HUES48 (cell line): ENCODE data around the gene MYBL2.
"Not testable (repeated sequence)": the region's sequence is repeated elsewhere in the genome, so short reads cannot be mapped to it uniquely, and the experiment has no call there.

ENCODE experiments used
- H3K27ac ChIP-seq: one replicate; pipeline ENCODE4 v1.7.0; 2013; ENCODE audit warnings: low read depth, low read length, inconsistent platforms
- H3K27me3 ChIP-seq: 2 replicates; pipeline ENCODE4 v1.6.1; 2013; ENCODE audit warnings: mild to moderate bottlenecking, low read length; ENCODE audit not compliant: control insufficient read depth, insufficient read depth
- H3K36me3 ChIP-seq: 2 replicates; pipeline ENCODE4 v1.6.1; 2013; ENCODE audit warnings: low read length; ENCODE audit not compliant: control insufficient read depth, insufficient read depth
- H3K4me1 ChIP-seq: 2 replicates; pipeline ENCODE4 v1.6.1; 2013; ENCODE audit warnings: mild to moderate bottlenecking, low read length; ENCODE audit not compliant: control insufficient read depth, insufficient read depth
- H3K4me3 ChIP-seq: 2 replicates; pipeline ENCODE4 v1.5.1; 2013; ENCODE audit warnings: mild to moderate bottlenecking, low read depth, low read length
- H3K9ac ChIP-seq: 2 replicates; pipeline ENCODE4 v1.6.1; 2013; ENCODE audit warnings: mild to moderate bottlenecking, low read depth, low read length, moderate library complexity
- H3K9me3 ChIP-seq: 2 replicates; pipeline ENCODE4 v1.6.1; 2013; ENCODE audit warnings: low read length; ENCODE audit not compliant: control insufficient read depth, insufficient read depth

The MYBL2 gene

DNA sequence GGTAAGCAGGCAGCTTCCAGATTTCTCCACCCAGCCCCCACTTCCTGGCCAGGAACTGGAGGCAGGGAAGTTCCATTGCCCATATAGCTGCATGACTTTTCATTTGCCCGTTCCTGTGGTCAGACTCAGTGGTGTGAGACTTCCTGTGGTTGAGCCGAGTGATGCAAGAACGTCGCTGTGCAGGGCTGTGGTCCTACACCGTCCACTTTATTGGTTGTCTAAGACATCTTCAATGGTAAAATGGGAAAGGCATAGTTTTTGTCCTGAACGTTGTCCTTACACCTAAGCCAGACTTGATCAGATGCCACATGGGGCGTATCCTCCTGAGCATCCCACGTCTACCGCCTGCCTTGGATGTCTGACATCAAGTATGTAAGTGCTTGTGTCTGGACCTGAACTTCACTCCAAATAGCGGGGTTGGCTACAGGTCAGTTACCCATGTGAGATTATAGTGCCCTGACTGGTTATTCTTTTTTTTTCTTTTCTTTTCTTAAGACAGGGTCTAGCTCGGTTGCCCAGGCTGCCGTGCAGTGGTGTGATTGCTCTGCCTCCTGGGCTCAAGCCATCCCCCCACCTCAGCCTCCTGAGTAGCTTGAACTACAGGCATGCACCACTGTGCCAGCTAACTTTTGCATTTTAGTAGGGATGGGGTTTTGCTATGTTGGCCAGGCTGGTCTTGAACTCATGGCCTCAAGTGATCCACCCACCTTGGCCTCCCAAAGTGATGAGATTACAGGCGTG, 85.8 kb downstream of the MYBL2 start:
- H3K9me3 ChIP-seq: no peaks in the 10 kb centered on the region
- no peak overlapping the region for H3K27ac ChIP-seq
- H3K27me3 ChIP-seq: no peaks in the 10 kb centered on the region
- no peaks in the 10 kb centered on the region for H3K4me1 ChIP-seq
- H3K9ac ChIP-seq: no peak overlapping the region
- no peak overlapping the region for H3K4me3 ChIP-seq
- no peaks in the 10 kb centered on the region for H3K36me3 ChIP-seq

DNA sequence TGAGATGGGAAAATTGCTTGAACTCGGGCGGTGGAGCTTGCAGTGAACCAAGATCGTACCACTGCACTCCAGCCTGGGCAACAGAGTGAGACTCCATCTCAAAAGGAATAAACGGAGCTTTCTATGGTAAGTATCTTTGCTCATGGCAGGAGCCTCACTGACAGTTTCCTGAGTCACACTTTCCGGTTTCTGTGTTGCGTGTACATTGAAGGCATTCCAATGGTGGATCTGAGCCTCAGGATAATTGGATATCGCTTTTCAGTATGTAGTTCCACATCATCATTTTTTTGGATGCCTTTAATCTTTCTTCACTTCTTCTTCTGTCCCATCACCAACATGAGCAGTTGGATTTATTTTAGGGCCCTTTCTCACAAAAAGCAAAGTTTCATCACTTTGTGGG, 88.5 kb downstream of the MYBL2 start:
- Histone ChIP-seq H3K36me3 (no peaks in the 10 kb centered on the region), H3K9ac (no peak overlapping the region), H3K27ac (no peak overlapping the region), H3K4me3 (no peak overlapping the region), H3K9me3 (no peaks in the 10 kb centered on the region), H3K4me1 (no peaks in the 10 kb centered on the region), H3K27me3 (no peaks in the 10 kb centered on the region)

- no peak overlapping the region for H3K27ac ChIP-seq
- H3K36me3 ChIP-seq: no peaks in the 10 kb centered on the region
- H3K27me3 ChIP-seq: no peaks in the 10 kb centered on the region
- H3K9ac ChIP-seq: no peak overlapping the region
- no peak overlapping the region for H3K4me3 ChIP-seq
- no peaks in the 10 kb centered on the region for H3K9me3 ChIP-seq
- no peaks in the 10 kb centered on the region for H3K4me1 ChIP-seq
These were observed 88.9 kb downstream of the MYBL2 start for GRCh38 chr20:43755851-43756250.

DNA sequence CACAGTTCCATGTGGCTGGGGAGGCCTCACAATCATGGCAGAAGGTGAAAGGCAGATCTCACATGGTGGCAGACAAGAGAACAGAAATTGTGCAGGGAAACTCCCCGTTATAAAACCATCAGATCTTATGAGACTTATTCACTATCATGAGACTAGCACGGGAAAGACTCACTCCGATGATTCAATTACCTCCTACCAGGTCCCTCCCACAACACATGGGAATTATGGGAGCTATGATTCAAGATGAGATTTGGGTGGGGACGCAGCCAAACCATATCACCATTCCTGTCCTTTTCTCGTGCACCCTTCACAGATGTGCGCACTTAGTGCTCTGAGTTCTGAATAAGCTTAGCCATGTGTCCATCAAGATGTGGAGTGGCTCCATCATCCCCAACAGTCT, 91.0 kb downstream of the MYBL2 start:
- H3K9ac ChIP-seq, H3K4me1 ChIP-seq, H3K27me3 ChIP-seq: not testable (repeated sequence)

DNA sequence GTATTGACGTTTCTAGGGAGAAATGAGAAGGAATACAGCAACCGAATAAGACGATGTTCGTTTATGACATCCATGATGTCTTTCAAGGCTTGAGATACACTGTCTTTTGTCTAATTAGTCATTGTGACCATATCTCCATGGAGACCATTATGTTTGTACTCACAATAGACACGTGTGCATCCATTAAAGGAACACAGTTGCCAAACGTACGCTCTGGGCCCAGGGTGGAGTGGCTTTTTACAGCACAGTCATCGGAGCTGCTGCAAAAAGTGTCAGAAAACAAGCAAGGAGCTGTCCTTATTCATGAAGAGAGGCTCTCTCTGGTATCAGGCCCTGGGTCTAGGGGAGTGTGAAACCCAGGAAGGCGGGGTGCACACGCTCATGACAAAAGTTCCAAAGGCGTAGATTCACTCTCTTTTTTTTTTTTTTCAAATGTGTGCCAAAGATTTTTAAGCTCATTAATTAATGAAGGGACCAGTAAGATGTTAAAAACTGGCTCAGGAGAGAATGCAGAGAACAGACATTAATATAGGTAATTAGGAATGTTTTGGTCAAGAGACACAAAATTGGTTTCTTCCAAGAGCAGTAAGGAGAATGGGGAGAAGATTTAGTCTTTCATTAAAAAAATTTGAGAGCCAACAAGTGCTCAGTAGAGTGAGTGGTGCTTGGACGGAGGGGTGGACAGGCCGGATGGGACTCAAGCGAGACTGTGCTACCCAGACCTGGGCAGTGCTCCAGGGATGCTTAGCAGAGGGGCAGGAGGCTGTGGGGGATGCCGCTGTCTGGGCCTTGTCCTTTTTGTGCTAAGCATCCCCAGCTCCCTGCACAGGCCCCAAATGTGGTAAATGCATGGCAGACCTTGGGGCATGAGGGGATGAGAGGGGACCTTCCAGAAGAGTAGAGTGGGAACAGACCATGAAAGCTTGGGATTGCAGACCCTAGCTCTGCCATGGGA, 94.7 kb downstream of the MYBL2 start:
- Histone ChIP-seq H3K27me3 (no peaks in the 10 kb centered on the region), H3K4me3 (no peak overlapping the region), H3K9ac (no peak overlapping the region), H3K4me1 (no peaks in the 10 kb centered on the region; the same call in 1 of the 2 replicates), H3K9me3 (no peaks in the 10 kb centered on the region), H3K27ac (no peak overlapping the region), H3K36me3 (no peaks in the 10 kb centered on the region)

More for the DNA sequence above, 91.0 kb downstream of the MYBL2 start:
- not testable (repeated sequence) for H3K9me3 ChIP-seq, H3K27ac ChIP-seq, H3K36me3 ChIP-seq, H3K4me3 ChIP-seq

- Histone ChIP-seq H3K9ac (no peak overlapping the region), H3K36me3 (no peaks in the 10 kb centered on the region), H3K27ac (no peak overlapping the region), H3K4me3 (no peak overlapping the region), H3K9me3 (no peaks in the 10 kb centered on the region), H3K4me1 (no peaks in the 10 kb centered on the region; the same call in 1 of the 2 replicates), H3K27me3 (no peaks in the 10 kb centered on the region)
These were observed 96.0 kb downstream of the MYBL2 start for GRCh38 chr20:43762911-43763310.

- Histone ChIP-seq H3K27me3 (no peaks in the 10 kb centered on the region), H3K4me1 (no peaks in the 10 kb centered on the region; the same call in 1 of the 2 replicates), H3K4me3 (no peak overlapping the region), H3K9ac (no peak overlapping the region), H3K9me3 (no peaks in the 10 kb centered on the region), H3K36me3 (no peaks in the 10 kb centered on the region), H3K27ac (no peak overlapping the region)
These were observed 99.0 kb downstream of the MYBL2 start for GRCh38 chr20:43765916-43766315.
